Measurements from ENCODE around the gene ZBTB44. TPM values are rescaled to one million over a fixed set of nuclear protein-coding genes. Genes with fewer than 3 reads are reported as not detected.

Gene ZBTB44
- total RNA-seq, result 12.5 and 22.6 TPM in 2 replicates

GRCh38 chr11:130314750-130315285 is at the start of gene ZBTB44:
ZBTB44 (minus strand) TSS chr11:130314917; CDS start chr11:130261873, 53,044 bp downstream.

Other genes with a start within 250 kb of the ZBTB44 start
- gene APLP2, start 245.0 kb downstream of the ZBTB44 start, total RNA-seq, result 257 and 364 TPM in 2 replicates
- not detected in 2 replicates for gene ST14, start 155.1 kb downstream of the ZBTB44 start, total RNA-seq
- 0.12 TPM in 1 of 2 replicates, not detected in the other for gene ADAMTS8, start 113.7 kb upstream of the ZBTB44 start, total RNA-seq
- 51.1 and 79.0 TPM in 2 replicates for gene ADAMTS15, start 133.7 kb upstream of the ZBTB44 start, total RNA-seq